Activated CD8-positive, alpha-beta memory T cell treated with anti-CD3 and anti-CD28 coated beads, Interleukin-2, amount 10 ng/mL, durations not matched to agents 7 days and 5 days (primary cell): ENCODE measurements around the gene PEX14. TPM values are rescaled to one million over a fixed set of nuclear protein-coding genes. Genes with fewer than 3 reads are reported as not detected.

Source experiments
- ATAC-seq: fragments of 150-1000 bp; cut with Tn5 transposase; one replicate; pipeline ENCODE4 v1.10.0; 2021; ENCODE audit warnings: moderate library complexity
- CTCF ChIA-PET: fragments of 350-600 bp; sonication (Branson Sonifier 250); formaldehyde crosslinking; loops from one replicate; lab custom pipeline; 2021; ENCODE audit warnings: antibody characterized with exemption; lab: Charles Lee
- DNase-seq: peaks from one replicate; pipeline ENCODE4 v3.0.0-alpha.2; 2020
- H3K27ac Mint-ChIP-seq: one replicate; pipeline ENCODE4 v1.8.0; 2021; ENCODE audit warnings: mild to moderate bottlenecking, mixed read lengths
- H3K27me3 Mint-ChIP-seq: one replicate; pipeline ENCODE4 v1.8.0; 2021; ENCODE audit warnings: mixed read lengths
- H3K36me3 Mint-ChIP-seq: one replicate; pipeline ENCODE4 v1.8.0; 2021; ENCODE audit warnings: mild to moderate bottlenecking, mixed read lengths
- H3K4me1 Mint-ChIP-seq: one replicate; pipeline ENCODE4 v1.8.0; 2021; ENCODE audit warnings: mixed read lengths
- H3K4me3 Mint-ChIP-seq: one replicate; pipeline ENCODE4 v1.8.0; 2021; ENCODE audit warnings: mild to moderate bottlenecking, moderate library complexity, mixed read lengths
- H3K9me3 Mint-ChIP-seq: one replicate; pipeline ENCODE4 v1.8.0; 2022; ENCODE audit warnings: low read depth, mixed read lengths
- total RNA-seq, 2 experiments: library from RNA; stranded (reverse); gene quantifications; one replicate each; pipeline ENCODE4 v1.2.3, GENCODE V29; 2021

PEX14 gene
- total RNA-seq, 2 experiments from 2014 or later: 24.4 to 27.5 TPM

- CTCF ChIA-PET: interaction anchor here (1.3 kb wide), 1 partner anchor 8 kb away, joined by 3 read pairs; no protein-coding TSS in a partner anchor
- H3K27me3 Mint-ChIP-seq: no peaks in the 10 kb centered on the region
- no peak overlapping the region for H3K27ac Mint-ChIP-seq
- DNase-seq: no peak
- no peak overlapping the region for H3K4me3 Mint-ChIP-seq
- no peaks in the 10 kb centered on the region for H3K36me3 Mint-ChIP-seq
- ATAC-seq: no peak
- H3K9me3 Mint-ChIP-seq: no peaks in the 10 kb centered on the region
- no peaks in the 10 kb centered on the region for H3K4me1 Mint-ChIP-seq
These were observed 163.8 kb downstream of the PEX14 start for GRCh38 chr1:10638559-10639005.

DNA sequence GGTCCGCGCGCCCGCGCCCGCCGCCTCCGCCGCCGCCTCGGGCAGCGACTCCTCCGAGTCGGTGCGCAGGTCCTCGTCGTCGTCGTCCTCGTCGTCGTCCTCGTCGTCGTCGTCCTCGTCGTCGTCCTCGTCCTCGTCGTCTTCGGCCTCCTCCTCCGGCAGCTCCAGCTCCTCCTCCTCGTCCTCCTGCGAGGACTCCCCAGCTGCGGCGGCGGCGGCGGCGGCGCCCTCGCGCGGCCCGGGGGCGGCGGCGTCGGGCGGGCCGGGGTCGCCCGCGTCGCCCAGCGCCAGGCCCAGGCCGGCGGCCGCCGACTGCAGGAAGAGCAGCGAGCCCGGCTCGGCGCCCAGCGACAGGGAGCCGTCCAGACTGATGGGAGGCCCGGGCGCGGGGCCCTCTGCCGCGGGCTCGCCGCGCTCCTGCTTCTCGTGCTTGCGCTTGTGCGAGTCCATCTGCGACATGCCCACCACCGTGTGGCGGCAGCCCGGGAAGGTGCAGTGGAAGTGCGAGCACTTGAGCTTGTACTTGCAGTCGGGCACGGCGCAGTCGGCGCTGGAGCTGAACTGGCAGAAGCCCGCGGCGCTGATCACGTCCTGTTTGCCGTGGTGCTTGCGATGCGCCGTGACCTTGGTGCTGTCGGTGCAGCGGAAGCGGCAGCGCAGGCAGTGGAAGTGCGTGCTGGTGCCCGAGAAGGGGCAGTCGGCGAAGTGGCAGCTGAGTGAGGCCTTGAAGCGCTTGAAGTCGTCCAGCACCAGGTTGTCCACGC is 164.4 kb downstream of the PEX14 start:
- Mint-ChIP-seq H3K4me3 (no peak overlapping the region), H3K27me3 (no peaks in the 10 kb centered on the region), H3K4me1 (no peaks in the 10 kb centered on the region), H3K27ac (no peak overlapping the region), H3K36me3 (no peaks in the 10 kb centered on the region), H3K9me3 (no peaks in the 10 kb centered on the region)
- ATAC-seq: no peak
- CTCF ChIA-PET: interaction anchor here (1.3 kb wide), 1 partner anchor 9 kb away, joined by 3 read pairs; no protein-coding TSS in a partner anchor
- DNase-seq: no peak

DNA sequence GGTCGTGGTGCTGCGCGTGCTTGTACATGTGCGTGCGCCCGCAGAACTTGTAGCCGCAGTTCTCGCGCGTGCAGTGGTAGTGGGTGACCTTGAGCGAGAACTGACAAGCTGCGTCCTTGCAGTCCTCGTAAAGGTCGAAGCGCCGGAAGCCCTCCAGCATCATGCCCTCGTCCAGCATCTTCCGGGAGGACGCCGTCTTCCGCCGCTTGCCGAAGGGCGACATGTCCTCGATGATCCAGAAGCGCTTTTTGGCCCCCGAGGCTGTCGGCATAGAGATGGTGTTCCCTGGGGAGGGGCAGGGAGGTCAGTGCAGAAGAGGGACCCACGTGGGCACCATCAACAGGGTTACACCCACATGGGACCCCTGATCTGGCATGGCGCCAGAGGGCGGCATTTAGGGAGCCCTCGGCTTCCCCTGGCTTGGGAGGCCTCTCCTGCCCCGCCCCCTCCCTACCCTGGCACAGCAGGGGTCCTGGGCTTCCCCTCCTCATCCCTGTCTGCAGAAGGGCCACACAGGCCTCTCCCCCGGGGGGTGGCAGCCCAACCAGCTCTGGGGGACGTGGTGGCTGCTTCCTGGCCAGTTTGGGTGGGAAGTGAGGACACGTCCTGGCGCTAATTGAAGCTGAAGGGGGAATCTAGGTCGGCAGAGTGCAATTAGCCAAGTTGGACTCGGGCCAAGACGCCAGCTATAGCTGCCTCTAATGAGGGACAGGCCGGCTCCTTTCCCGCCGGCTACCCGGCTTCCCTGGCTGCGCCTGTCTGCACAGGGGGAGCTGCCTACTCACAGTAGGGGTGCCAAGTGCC is 165.2 kb downstream of the PEX14 start:
- Mint-ChIP-seq H3K4me1 (no peaks in the 10 kb centered on the region), H3K36me3 (no peaks in the 10 kb centered on the region), H3K27me3 (no peaks in the 10 kb centered on the region), H3K9me3 (no peaks in the 10 kb centered on the region), H3K27ac (no peak overlapping the region), H3K4me3 (no peak overlapping the region)
- ATAC-seq (no peak), DNase-seq (no peak)
- CTCF ChIA-PET: interaction anchor here (1.3 to 1.4 kb wide), 2 partner anchors 10 kb away, joined by 3 read pairs; no protein-coding TSS in a partner anchor

DNA sequence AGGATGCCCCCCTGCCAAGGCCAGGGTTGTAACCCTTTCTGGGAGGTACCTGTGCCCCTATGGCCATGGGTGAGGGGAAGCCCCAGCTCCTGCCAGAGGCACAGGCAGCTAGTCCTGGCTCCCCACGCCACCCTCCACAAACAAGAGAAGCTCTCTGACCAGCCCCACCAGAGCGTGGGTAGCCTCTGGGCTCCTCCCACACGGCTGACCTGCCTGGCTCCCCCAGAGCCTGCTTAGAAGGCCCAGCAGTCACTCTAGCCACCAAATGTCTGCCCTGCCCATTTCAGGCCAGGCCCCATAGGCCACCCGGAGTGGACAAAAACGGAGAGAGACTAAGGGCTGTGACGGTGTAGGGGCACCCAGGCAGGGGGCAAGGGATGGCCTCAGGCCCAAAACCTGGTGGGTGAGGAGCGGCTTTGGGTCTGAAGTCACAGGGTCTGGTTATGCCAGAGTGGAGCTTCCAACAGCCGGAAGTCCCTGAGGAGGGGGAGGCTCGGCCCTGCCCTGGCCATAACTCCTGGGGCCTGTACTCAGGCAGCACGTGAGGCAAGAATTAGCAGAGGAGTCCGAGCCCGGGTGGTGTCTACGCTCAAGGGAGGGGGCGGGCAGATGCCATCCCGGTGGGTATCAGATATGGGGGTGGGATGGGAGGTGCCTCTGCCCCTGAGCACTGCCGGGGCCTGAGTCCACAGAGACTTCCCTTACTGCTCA is 166.2 kb downstream of the PEX14 start:
- Mint-ChIP-seq H3K27ac (no peak overlapping the region), H3K36me3 (no peaks in the 10 kb centered on the region), H3K9me3 (no peaks in the 10 kb centered on the region), H3K4me3 (no peak overlapping the region), H3K4me1 (no peaks in the 10 kb centered on the region), H3K27me3 (no peaks in the 10 kb centered on the region)
- no peak for ATAC-seq
- no peak for DNase-seq
- CTCF ChIA-PET: interaction anchor here (1.4 kb wide), 1 partner anchor 11 kb away, joined by 3 read pairs; no protein-coding TSS in a partner anchor

GRCh38 chr1:10641976-10642375 is 167.2 kb downstream of the PEX14 start:
- CTCF ChIA-PET: no interaction called here
- DNase-seq: no peak
- H3K27ac Mint-ChIP-seq: no peak overlapping the region
- H3K4me1 Mint-ChIP-seq: no peaks in the 10 kb centered on the region
- H3K36me3 Mint-ChIP-seq: no peaks in the 10 kb centered on the region
- no peak for ATAC-seq
- H3K27me3 Mint-ChIP-seq: no peaks in the 10 kb centered on the region
- H3K4me3 Mint-ChIP-seq: no peak overlapping the region
- no peaks in the 10 kb centered on the region for H3K9me3 Mint-ChIP-seq

DNA sequence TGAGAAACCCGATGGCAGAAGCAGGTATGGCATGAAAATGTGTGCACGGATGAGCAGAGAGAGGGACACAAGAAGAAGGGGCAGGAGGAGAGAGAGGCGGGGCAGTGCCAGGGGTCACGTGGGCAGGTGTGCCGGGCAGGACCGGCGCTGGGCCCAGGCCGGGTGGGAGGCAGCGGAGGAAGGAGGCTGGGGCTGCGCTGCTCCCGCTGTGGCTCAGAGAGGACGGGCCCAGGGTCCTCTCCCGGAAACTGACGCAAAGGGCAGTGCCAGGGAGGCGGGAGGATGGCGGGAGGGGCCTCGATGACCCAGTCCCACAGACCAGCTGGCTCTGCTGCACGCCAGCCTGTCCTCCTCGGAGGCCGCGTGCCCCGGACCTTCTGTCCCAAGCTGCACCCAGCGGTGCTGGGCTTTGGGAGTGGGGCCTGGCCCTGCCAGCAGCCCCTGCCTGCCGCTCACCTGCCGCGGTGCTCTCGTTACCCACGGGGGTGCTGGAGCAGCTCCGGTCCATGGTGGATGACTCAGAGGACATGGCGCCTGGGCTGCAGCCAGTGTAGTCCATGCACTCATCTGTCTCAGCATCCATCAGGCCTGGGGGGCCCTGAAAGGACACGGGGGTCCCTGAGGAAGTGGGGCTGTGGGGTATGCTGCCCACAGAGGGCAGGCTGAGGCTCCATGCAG is 167.8 kb downstream of the PEX14 start:
- no peaks in the 10 kb centered on the region for H3K27me3 Mint-ChIP-seq
- H3K4me3 Mint-ChIP-seq: no peak overlapping the region
- H3K27ac Mint-ChIP-seq: no peak overlapping the region
- DNase-seq: no peak
- no peaks in the 10 kb centered on the region for H3K4me1 Mint-ChIP-seq
- CTCF ChIA-PET: no interaction called here
- ATAC-seq: no peak
- H3K9me3 Mint-ChIP-seq: no peaks in the 10 kb centered on the region
- no peaks in the 10 kb centered on the region for H3K36me3 Mint-ChIP-seq

DNA sequence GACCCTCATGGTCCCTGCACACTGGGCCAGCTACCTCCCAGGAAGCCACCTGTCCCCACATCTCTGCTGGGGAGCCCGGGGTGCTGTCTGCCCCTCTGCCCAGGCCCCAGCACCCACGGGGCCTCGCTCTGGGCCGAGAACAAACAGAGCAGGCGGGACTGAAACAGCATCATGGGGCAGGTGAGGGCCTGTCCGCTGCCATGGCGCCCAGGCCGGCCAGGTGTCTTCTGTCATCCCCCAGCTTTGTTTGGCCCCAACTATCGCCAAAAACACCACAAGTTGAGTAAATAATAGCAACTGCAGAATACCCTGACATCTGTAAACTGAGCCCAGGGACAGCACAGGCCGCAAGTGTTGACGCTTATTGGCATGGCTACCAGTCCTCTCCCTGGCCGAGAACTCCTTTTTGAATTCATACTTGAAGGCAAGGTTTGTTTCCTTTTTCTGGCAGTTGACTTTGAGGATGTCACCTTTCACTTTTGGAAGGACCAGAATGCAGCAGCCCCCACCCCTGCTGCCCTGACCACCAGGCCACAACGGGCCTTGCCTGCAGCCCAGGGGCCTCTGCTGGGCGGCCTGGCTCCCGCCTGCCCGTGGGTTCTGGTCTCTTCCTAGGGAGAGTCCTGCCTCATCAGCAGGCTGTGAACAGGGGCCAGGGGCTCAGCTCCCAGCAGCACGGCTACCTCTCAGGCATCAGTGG is 169.0 kb downstream of the PEX14 start:
- no peaks in the 10 kb centered on the region for H3K36me3 Mint-ChIP-seq
- ATAC-seq (no peak), DNase-seq (no peak)
- H3K27me3 Mint-ChIP-seq: no peaks in the 10 kb centered on the region
- CTCF ChIA-PET: no interaction called here
- H3K27ac Mint-ChIP-seq: no peak overlapping the region
- H3K4me1 Mint-ChIP-seq: no peaks in the 10 kb centered on the region
- no peak overlapping the region for H3K4me3 Mint-ChIP-seq
- H3K9me3 Mint-ChIP-seq: no peaks in the 10 kb centered on the region

- Mint-ChIP-seq H3K27me3 (no peaks in the 10 kb centered on the region), H3K4me3 (no peak overlapping the region), H3K4me1 (no peaks in the 10 kb centered on the region), H3K27ac (no peak overlapping the region), H3K9me3 (no peaks in the 10 kb centered on the region), H3K36me3 (no peaks in the 10 kb centered on the region)
- CTCF ChIA-PET: no interaction called here
- ATAC-seq (no peak), DNase-seq (no peak)
These were observed 169.8 kb downstream of the PEX14 start for GRCh38 chr1:10644307-10645128.

DNA sequence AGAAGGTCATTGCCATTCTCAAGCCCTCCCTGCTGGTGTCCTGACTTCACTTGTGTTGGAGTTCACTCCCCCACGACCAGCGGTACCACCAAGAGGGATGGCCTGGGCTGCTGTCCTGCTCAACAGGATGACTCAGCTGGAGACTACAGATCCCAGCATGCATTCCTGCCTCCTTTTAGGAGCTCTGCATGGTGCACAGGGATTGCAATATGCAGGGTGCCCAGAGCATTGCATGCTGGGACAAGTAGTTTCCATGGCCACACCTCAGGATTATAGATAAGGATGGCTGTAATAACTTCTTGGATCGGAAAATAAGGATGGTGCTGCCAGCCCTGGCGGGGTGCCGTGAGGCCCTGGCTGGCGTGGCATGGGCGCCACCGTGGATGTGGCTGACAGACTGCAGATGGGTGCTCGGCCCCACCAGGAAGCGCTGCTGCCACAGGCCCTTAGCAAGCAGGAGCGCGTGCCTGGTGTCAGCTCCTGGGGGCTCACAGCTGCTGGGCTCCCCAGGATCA is 171.7 kb downstream of the PEX14 start:
- Mint-ChIP-seq H3K4me3 (no peak overlapping the region), H3K9me3 (no peaks in the 10 kb centered on the region), H3K4me1 (no peaks in the 10 kb centered on the region), H3K27me3 (no peaks in the 10 kb centered on the region), H3K27ac (no peak overlapping the region), H3K36me3 (no peaks in the 10 kb centered on the region)
- no peak for ATAC-seq
- DNase-seq: no peak
- CTCF ChIA-PET: no interaction called here

- no peak overlapping the region for H3K27ac Mint-ChIP-seq
- H3K27me3 Mint-ChIP-seq: no peaks in the 10 kb centered on the region
- H3K9me3 Mint-ChIP-seq: no peaks in the 10 kb centered on the region
- no peak overlapping the region for H3K4me3 Mint-ChIP-seq
- CTCF ChIA-PET: no interaction called here
- no peak for ATAC-seq
- no peaks in the 10 kb centered on the region for H3K36me3 Mint-ChIP-seq
- DNase-seq: no peak
- H3K4me1 Mint-ChIP-seq: no peaks in the 10 kb centered on the region
These were observed 172.8 kb downstream of the PEX14 start for GRCh38 chr1:10647414-10648170.
